CD14-positive monocyte (primary cell): Measurements from ENCODE around the gene FRMD4A. TPM values are rescaled to one million over a fixed set of nuclear protein-coding genes. Genes with fewer than 3 reads are reported as not detected.

Experiments used
- DNase-seq, 3 donors: peaks; one replicate each; pipeline ENCODE4 v3.0.0-alpha.2; 2011 to 2022
- H2AFZ ChIP-seq: 2 replicates; pipeline ENCODE4 v1.6.0; 2012; ENCODE audit warnings: mild to moderate bottlenecking, low read depth, low read length, inconsistent platforms; ENCODE audit not compliant: insufficient read depth, poor library complexity, severe bottlenecking
- H3K27ac ChIP-seq, 2 donors: 1 replicate in 1 of 2; 2 replicates in 1 of 2; pipeline ENCODE4 v1.5.1; 2012 to 2013; ENCODE audit warnings: low read length in 2 of 2, control low read depth in 1 of 2, inconsistent platforms in 1 of 2, low read depth in 1 of 2, mild to moderate bottlenecking in 1 of 2
- H3K27me3 ChIP-seq, 2 donors: one replicate each; pipeline versions ENCODE4 v1.6.0 to v1.6.1; 2011 to 2013; ENCODE audit warnings: low read length in 2 of 2; ENCODE audit not compliant: control insufficient read depth in 2 of 2, insufficient read depth in 2 of 2
- H3K36me3 ChIP-seq, 2 donors: replicated peaks in 1 of 2; 1 replicate in 1 of 2; 2 replicates in 1 of 2; pipeline versions ENCODE4 v1.5.1 to v1.6.1; 2012 to 2013; ENCODE audit warnings: low read length in 2 of 2, control low read depth in 1 of 2, inconsistent platforms in 1 of 2, mild to moderate bottlenecking in 1 of 2; ENCODE audit not compliant: insufficient read depth in 2 of 2, control insufficient read depth in 1 of 2
- H3K4me1 ChIP-seq, 2 donors: 1 replicate in 1 of 2; 2 replicates in 1 of 2; pipeline versions ENCODE4 v1.5.1 to v1.6.1; 2012 to 2013; ENCODE audit warnings: low read length in 2 of 2, control low read depth in 1 of 2, inconsistent platforms in 1 of 2, mild to moderate bottlenecking in 1 of 2, moderate library complexity in 1 of 2; ENCODE audit not compliant: insufficient read depth in 2 of 2, control insufficient read depth in 1 of 2
- H3K4me2 ChIP-seq: replicated peaks from 2 replicates; pipeline ENCODE3; 2012; ENCODE audit warnings: low read length, moderate library complexity, mild to moderate bottlenecking; ENCODE audit not compliant: poor library complexity, severe bottlenecking; ENCODE audit errors: extremely low read depth
- H3K4me3 ChIP-seq, 3 experiments: fragments of 200-600 bp in 1 of 3; sonication (generic) in 1 of 3; replicated peaks in 1 of 3; 1 replicate in 2 of 3; 2 replicates in 1 of 3; pipeline ENCODE4 v1.5.1; 2011 to 2013; ENCODE audit warnings: low read length in 3 of 3, mild to moderate bottlenecking in 3 of 3, control low read depth in 2 of 3, low read depth in 2 of 3, inconsistent platforms in 1 of 3, moderate library complexity in 1 of 3
- H3K79me2 ChIP-seq: 2 replicates; pipeline ENCODE4 v1.6.0; 2012; ENCODE audit warnings: mild to moderate bottlenecking, control low read depth, inconsistent platforms, low read length, moderate library complexity; ENCODE audit not compliant: insufficient read depth
- H3K9ac ChIP-seq: 2 replicates; pipeline ENCODE4 v1.6.0; 2017; ENCODE audit warnings: low read length, mild to moderate bottlenecking; ENCODE audit not compliant: insufficient read depth, poor library complexity, severe bottlenecking
- H3K9me3 ChIP-seq, 2 donors: replicated peaks in 1 of 2; 1 replicate in 1 of 2; 2 replicates in 1 of 2; pipeline versions ENCODE4 v1.5.1 to v1.6.1; 2012 to 2013; ENCODE audit warnings: low read length in 2 of 2, control low read depth in 1 of 2; ENCODE audit not compliant: control insufficient read depth in 1 of 2, insufficient read depth in 1 of 2
- H4K20me1 ChIP-seq: 2 replicates; pipeline ENCODE4 v1.6.0; 2012; ENCODE audit warnings: mild to moderate bottlenecking, low read length, control low read depth, moderate library complexity; ENCODE audit not compliant: insufficient read depth
- H3K27ac Mint-ChIP-seq, 7 donors: one replicate each; pipeline ENCODE4 v1.8.0; 2020; ENCODE audit warnings: mild to moderate bottlenecking in 7 of 7, mixed read lengths in 7 of 7, moderate library complexity in 6 of 7, inconsistent platforms in 2 of 7
- H3K27me3 Mint-ChIP-seq, 3 donors: one replicate each; pipeline ENCODE4 v1.8.0; 2021 to 2022; ENCODE audit warnings: low read depth in 3 of 3, mild to moderate bottlenecking in 3 of 3, mixed read lengths in 3 of 3, moderate library complexity in 3 of 3, inconsistent platforms in 1 of 3
- H3K36me3 Mint-ChIP-seq, 2 donors: one replicate each; pipeline ENCODE4 v1.8.0; 2020; ENCODE audit warnings: mixed read lengths in 2 of 2, inconsistent platforms in 1 of 2, mild to moderate bottlenecking in 1 of 2
- H3K4me1 Mint-ChIP-seq: one replicate; pipeline ENCODE4 v1.8.0; 2020; ENCODE audit warnings: mild to moderate bottlenecking, mixed read lengths
- H3K4me3 Mint-ChIP-seq, 2 donors: one replicate each; pipeline ENCODE4 v1.8.0; 2020; ENCODE audit warnings: mild to moderate bottlenecking in 2 of 2, mixed read lengths in 2 of 2, moderate library complexity in 1 of 2
- H3K9me3 Mint-ChIP-seq, 7 donors: one replicate each; pipeline ENCODE4 v1.8.0; 2020 to 2022; ENCODE audit warnings: mixed read lengths in 7 of 7, mild to moderate bottlenecking in 6 of 7, moderate library complexity in 6 of 7, inconsistent platforms in 2 of 7
- CTCF ChIP-seq: fragments of 200-600 bp; IDR thresholded peaks from one replicate; pipeline ENCODE4 v1.8.0; 2022; ENCODE audit warnings: antibody characterized with exemption, mild to moderate bottlenecking
- WGBS: methylation state at CpG from one replicate; pipeline ENCODE4 v1.1.5; 2013; ENCODE audit warnings: missing lambda C conversion rate; ENCODE audit not compliant: insufficient coverage; 5-methylcytosine and 5-hydroxymethylcytosine counted together
- intact Hi-C, 2 donors: fragments of 100-400 bp; cut with micrococcal nuclease; formaldehyde crosslinking; loops; one replicate each; pipeline versions ENCODE4 v1.15.0 to v1.15.1; 2023
- polyA plus RNA-seq, 3 donors: library from polyadenylated mRNA; depleted of rRNA in 1 of 3; unstranded in 2 of 3; stranded (reverse) in 1 of 3; fragments of 300-500 nt in 2 of 3; fragments of >200 nt in 1 of 3; fragmentation: Illumina TruSeq in 2 of 3; gene quantifications; 1 replicate in 2 of 3; 2 replicates in 1 of 3; pipeline ENCODE4 v1.2.3, GENCODE V29; 2012 to 2021

Gene FRMD4A
- polyA plus RNA-seq, 3 donors, result 0.12 TPM; not detected in 2

GRCh38 chr10:14150526-14150925 is 180.2 kb downstream of the FRMD4A start:
- Histone ChIP-seq H3K27ac (no peak overlapping the region), H3K4me1 (no peaks in the 10 kb centered on the region), H3K79me2 (no peaks in the 10 kb centered on the region), H3K9ac (no peak overlapping the region), H3K36me3 (no peaks in the 10 kb centered on the region), H3K4me3 (no peak overlapping the region), H4K20me1 (no peaks in the 10 kb centered on the region), H3K9me3 (peaks cover 6 to 13% of the 10 kb centered on the region in 2 donors), H3K4me2 (no peak overlapping the region), H3K27me3 (peaks cover 0 to 3% of the 10 kb centered on the region in 2 donors), H2AFZ (no peak overlapping the region)
- intact Hi-C loops, result no loop called here
- no peak overlapping the region for H3K27ac Mint-ChIP-seq
- peaks cover 2 to 8% (median 2%) of the 10 kb centered on the region in 3 donors for H3K27me3 Mint-ChIP-seq
- no peaks in the 10 kb centered on the region for H3K36me3 Mint-ChIP-seq
- no peak for TF ChIP-seq CTCF
- peaks cover 4 to 9% (median 5%) of the 10 kb centered on the region in 7 donors for H3K9me3 Mint-ChIP-seq
- WGBS, result 100% methylated on average over 1 of the region's 4 CpGs
- H3K4me1 Mint-ChIP-seq, result no peaks in the 10 kb centered on the region
- DNase-seq, result no peak
- no peak overlapping the region for H3K4me3 Mint-ChIP-seq

DNA sequence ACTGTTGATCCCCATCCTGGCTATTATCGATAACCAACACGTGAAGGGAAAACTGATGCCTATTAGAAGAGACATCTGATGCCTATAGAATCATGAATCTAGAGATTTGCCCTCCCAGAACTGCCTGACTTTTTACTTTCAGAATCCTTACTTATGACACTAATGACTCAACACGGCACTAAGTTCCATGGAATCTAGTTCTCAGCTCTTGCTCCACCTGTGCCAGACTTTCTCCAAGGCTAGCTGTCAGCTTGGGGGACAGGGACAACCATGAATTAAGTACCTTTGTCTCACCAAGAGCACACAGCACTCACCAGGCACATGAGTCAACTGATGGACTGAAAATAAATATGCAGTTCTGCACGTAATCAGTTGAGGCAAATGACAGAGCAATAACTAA is 184.2 kb downstream of the FRMD4A start:
- H3K27ac ChIP-seq, result no peak overlapping the region
- H4K20me1 ChIP-seq, result no peaks in the 10 kb centered on the region
- no peak overlapping the region for H3K4me2 ChIP-seq
- H3K27me3 ChIP-seq, result peaks cover 0 to 3% of the 10 kb centered on the region in 2 donors
- Mint-ChIP-seq H3K9me3 (peaks cover 0 to 3% (median 0%) of the 10 kb centered on the region in 7 donors), H3K27me3 (peaks cover 2 to 7% (median 7%) of the 10 kb centered on the region in 3 donors), H3K4me3 (no peak overlapping the region), H3K4me1 (no peaks in the 10 kb centered on the region), H3K36me3 (no peaks in the 10 kb centered on the region), H3K27ac (no peak overlapping the region)
- WGBS, result 85% methylated on average over 1 of the region's 4 CpGs
- H3K9me3 ChIP-seq, result no peaks in the 10 kb centered on the region
- no peak overlapping the region for H2AFZ ChIP-seq
- no peaks in the 10 kb centered on the region for H3K36me3 ChIP-seq
- intact Hi-C loops, result no loop called here
- DNase-seq, result no peak
- H3K79me2 ChIP-seq, result no peaks in the 10 kb centered on the region
- no peak overlapping the region for H3K9ac ChIP-seq
- no peak overlapping the region for H3K4me3 ChIP-seq
- no peaks in the 10 kb centered on the region for H3K4me1 ChIP-seq
- TF ChIP-seq CTCF, result no peak
